ENCODE measurements around the gene PXK. TPM values are rescaled to one million over a fixed set of nuclear protein-coding genes. Genes with fewer than 3 reads are reported as not detected.
A peak's percentile ranks its signal among the peaks of the same experiment; 100 is the strongest.
"Not testable (repeated sequence)": the region's sequence is repeated elsewhere in the genome, so short reads cannot be mapped to it uniquely, and the experiment has no call there.

The PXK gene
- total RNA-seq, 2 experiments from 2014 or later = 50.7 to 51.2 TPM

GRCh38 chr3:58339146-58339545 lies 6.5 kb downstream of the PXK start:
- not testable (repeated sequence) for DNase-seq, H3K27me3 Mint-ChIP-seq, H3K27ac Mint-ChIP-seq, H3K4me3 Mint-ChIP-seq, H3K9me3 Mint-ChIP-seq
- ChIA-PET CTCF (interaction anchor here (0.6 to 8.6 kb wide), 2 partner anchors 11 to 101 kb away, joined by 3 to 76 read pairs; partner anchors contain the start of gene ABHD6), POLR2A (interaction anchor here (2.4 kb wide), 1 partner anchor 11 kb away, joined by 7 read pairs; no protein-coding TSS in a partner anchor)
- H3K36me3 Mint-ChIP-seq (ENCODE audit: low read depth) = peaks cover 43% of the 10 kb centered on the region
- peaks cover 34% of the 10 kb centered on the region for H3K4me1 Mint-ChIP-seq

- DNase-seq = no peak
- Mint-ChIP-seq H3K4me1 (peaks cover 23% of the 10 kb centered on the region), H3K9me3 (no peaks in the 10 kb centered on the region), H3K27me3 (no peaks in the 10 kb centered on the region), H3K27ac (peak overlapping the region; percentile 22), H3K4me3 (no peak overlapping the region), H3K36me3 (ENCODE audit: low read depth) (peaks cover 39% of the 10 kb centered on the region)
- ChIA-PET POLR2A (interaction anchor here (0.8 to 2.4 kb wide), 2 partner anchors 9 kb away, joined by 3 to 7 read pairs; no protein-coding TSS in a partner anchor), CTCF (interaction anchor here (0.7 to 8.6 kb wide), 3 partner anchors 9 to 34 kb away, joined by 3 to 76 read pairs (median 3); partner anchors contain the start of genes HTD2 and RPP14)
These were observed 8.0 kb downstream of the PXK start for GRCh38 chr3:58340594-58341244.

GRCh38 chr3:58341376-58341775 lies 8.7 kb downstream of the PXK start:
- no peak for DNase-seq
- no peaks in the 10 kb centered on the region for H3K27me3 Mint-ChIP-seq
- H3K4me1 Mint-ChIP-seq = peaks cover 24% of the 10 kb centered on the region
- ChIA-PET POLR2A (interaction anchor here (0.8 to 2.4 kb wide), 2 partner anchors 9 kb away, joined by 3 to 7 read pairs; no protein-coding TSS in a partner anchor), CTCF (interaction anchor here (8.6 kb wide), 1 partner anchor 9 kb away, joined by 76 read pairs; no protein-coding TSS in a partner anchor)
- H3K9me3 Mint-ChIP-seq = no peaks in the 10 kb centered on the region
- peaks cover 40% of the 10 kb centered on the region for H3K36me3 Mint-ChIP-seq (ENCODE audit: low read depth)
- H3K27ac Mint-ChIP-seq = no peak overlapping the region
- H3K4me3 Mint-ChIP-seq = no peak overlapping the region

- Mint-ChIP-seq H3K4me1 (peaks cover 29% of the 10 kb centered on the region), H3K36me3 (ENCODE audit: low read depth) (peaks cover 40% of the 10 kb centered on the region), H3K9me3 (no peaks in the 10 kb centered on the region), H3K27me3 (no peaks in the 10 kb centered on the region), H3K27ac (no peak overlapping the region), H3K4me3 (no peak overlapping the region)
- DNase-seq = no peak
- ChIA-PET CTCF (no interaction called here), POLR2A (interaction anchor here (0.7 to 4.6 kb wide), 2 partner anchors 8 to 14 kb away, joined by 4 to 35 read pairs; partner anchors contain the start of gene PXK)
These were observed 10.0 kb downstream of the PXK start for GRCh38 chr3:58342676-58343075.

- POLR2A ChIA-PET = interaction anchor here (4.6 kb wide), 1 partner anchor 11 kb away, joined by 35 read pairs; the partner anchor contains the start of gene PXK
These were observed 12.8 kb downstream of the PXK start for GRCh38 chr3:58345457-58345856.

GRCh38 chr3:58346368-58346767 lies 13.7 kb downstream of the PXK start:
- Mint-ChIP-seq H3K4me3 (no peak overlapping the region), H3K27me3 (no peaks in the 10 kb centered on the region), H3K9me3 (no peaks in the 10 kb centered on the region), H3K36me3 (ENCODE audit: low read depth) (peaks cover 49% of the 10 kb centered on the region), H3K27ac (peak overlapping the region; percentile 3), H3K4me1 (peaks cover 55% of the 10 kb centered on the region)
- no peak for DNase-seq
- CTCF ChIA-PET = interaction anchor here (1.5 kb wide), 1 partner anchor 40 kb away, joined by 5 read pairs; the partner anchor contains the start of genes HTD2 and RPP14
- POLR2A ChIA-PET = interaction anchor here (1.1 to 4.6 kb wide), 3 partner anchors 12 to 40 kb away, joined by 3 to 35 read pairs (median 3); partner anchors contain the start of genes HTD2, PXK and RPP14

More at GRCh38 chr3:58345457-58345856, 12.8 kb downstream of the PXK start:
- peaks cover 51% of the 10 kb centered on the region for H3K4me1 Mint-ChIP-seq
- H3K27me3 Mint-ChIP-seq = no peaks in the 10 kb centered on the region
- H3K27ac Mint-ChIP-seq = no peak overlapping the region
- peaks cover 49% of the 10 kb centered on the region for H3K36me3 Mint-ChIP-seq (ENCODE audit: low read depth)
- no peaks in the 10 kb centered on the region for H3K9me3 Mint-ChIP-seq
- CTCF ChIA-PET = no interaction called here
- DNase-seq = no peak
- no peak overlapping the region for H3K4me3 Mint-ChIP-seq

- Mint-ChIP-seq H3K9me3 (no peaks in the 10 kb centered on the region), H3K4me1 (peaks cover 69% of the 10 kb centered on the region), H3K4me3 (no peak overlapping the region), H3K27ac (no peak overlapping the region), H3K36me3 (ENCODE audit: low read depth) (peaks cover 50% of the 10 kb centered on the region), H3K27me3 (no peaks in the 10 kb centered on the region)
- CTCF ChIA-PET = interaction anchor here (5.9 kb wide), 1 partner anchor 11 kb away, joined by 76 read pairs; no protein-coding TSS in a partner anchor
- DNase-seq = no peak
- POLR2A ChIA-PET = interaction anchor here (3.2 kb wide), 1 partner anchor 12 kb away, joined by 26 read pairs; no protein-coding TSS in a partner anchor
These were observed 15.3 kb downstream of the PXK start for GRCh38 chr3:58347984-58348383.

- no peaks in the 10 kb centered on the region for H3K27me3 Mint-ChIP-seq
- peaks cover 45% of the 10 kb centered on the region for H3K36me3 Mint-ChIP-seq (ENCODE audit: low read depth)
- ChIA-PET POLR2A (interaction anchor here (0.8 to 3.2 kb wide), 6 partner anchors 10 to 44 kb away, joined by 3 to 26 read pairs (median 8); partner anchors contain the start of genes HTD2, PXK and RPP14), CTCF (interaction anchor here (0.6 to 5.9 kb wide), 10 partner anchors 10 to 185 kb away, joined by 3 to 76 read pairs (median 4); partner anchors contain the start of genes HTD2 and RPP14)
- H3K4me3 Mint-ChIP-seq = no peak overlapping the region
- peaks cover 83% of the 10 kb centered on the region for H3K4me1 Mint-ChIP-seq
- peak; percentile 46 for DNase-seq
- H3K9me3 Mint-ChIP-seq = no peaks in the 10 kb centered on the region
- H3K27ac Mint-ChIP-seq = peak overlapping the region; percentile 83
These were observed 17.3 kb downstream of the PXK start for GRCh38 chr3:58349792-58350626.

- Mint-ChIP-seq H3K27me3 (no peaks in the 10 kb centered on the region), H3K4me1 (peaks cover 89% of the 10 kb centered on the region), H3K4me3 (no peak overlapping the region), H3K36me3 (ENCODE audit: low read depth) (peaks cover 45% of the 10 kb centered on the region), H3K27ac (peak overlapping the region; percentile 83), H3K9me3 (no peaks in the 10 kb centered on the region)
- POLR2A ChIA-PET = interaction anchor here (2.2 to 3.2 kb wide), 4 partner anchors 11 to 44 kb away, joined by 7 to 26 read pairs (median 12); partner anchors contain the start of genes HTD2, PXK and RPP14
- CTCF ChIA-PET = interaction anchor here (0.7 to 5.9 kb wide), 7 partner anchors 13 to 117 kb away, joined by 3 to 76 read pairs (median 7); partner anchors contain the start of genes HTD2 and RPP14
- no peak for DNase-seq
These were observed 17.9 kb downstream of the PXK start for GRCh38 chr3:58350627-58351013.

- peaks cover 40% of the 10 kb centered on the region for H3K36me3 Mint-ChIP-seq (ENCODE audit: low read depth)
- no peaks in the 10 kb centered on the region for H3K27me3 Mint-ChIP-seq
- peaks cover 89% of the 10 kb centered on the region for H3K4me1 Mint-ChIP-seq
- CTCF ChIA-PET = interaction anchor here (1.2 to 5.9 kb wide), 3 partner anchors 12 to 46 kb away, joined by 3 to 76 read pairs (median 6); partner anchors contain the start of genes HTD2 and RPP14
- H3K27ac Mint-ChIP-seq = peak overlapping the region; percentile 63
- no peak overlapping the region for H3K4me3 Mint-ChIP-seq
- H3K9me3 Mint-ChIP-seq = no peaks in the 10 kb centered on the region
- POLR2A ChIA-PET = interaction anchor here (0.7 to 3.2 kb wide), 4 partner anchors 8 to 80 kb away, joined by 3 to 16 read pairs (median 6); partner anchors contain the start of genes HTD2, PXK and RPP14
- no peak for DNase-seq
These were observed 19.2 kb downstream of the PXK start for GRCh38 chr3:58351920-58352319.

GRCh38 chr3:58352626-58353025 lies 19.9 kb downstream of the PXK start:
- Mint-ChIP-seq H3K36me3 (ENCODE audit: low read depth) (peaks cover 33% of the 10 kb centered on the region), H3K4me1 (peaks cover 88% of the 10 kb centered on the region), H3K27me3 (no peaks in the 10 kb centered on the region), H3K27ac (peak overlapping the region; percentile 63), H3K4me3 (no peak overlapping the region), H3K9me3 (no peaks in the 10 kb centered on the region)
- ChIA-PET POLR2A (interaction anchor here (0.7 kb wide), 1 partner anchor 79 kb away, joined by 3 read pairs; no protein-coding TSS in a partner anchor), CTCF (interaction anchor here (1.2 to 5.9 kb wide), 3 partner anchors 11 to 46 kb away, joined by 3 to 76 read pairs (median 6); partner anchors contain the start of genes HTD2 and RPP14)
- DNase-seq = no peak
